CD4-positive, alpha-beta T cell treated with Interleukin-6 at 100 ng/mL for 8 hours (primary cell): Measurements from ENCODE around the gene DNAJC5G.
A peak's percentile ranks its signal among the peaks of the same experiment; 100 is the strongest.
"Not testable (repeated sequence)": the region's sequence is repeated elsewhere in the genome, so short reads cannot be mapped to it uniquely, and the experiment has no call there.

ENCODE experiments used
- DNase-seq: peaks from one replicate; pipeline ENCODE4 v3.0.0-alpha.2; 2020; ENCODE audit warnings: mixed read lengths, low spot score

DNAJC5G gene

GRCh38 chr2:27309651-27310050, 34.4 kb downstream of the DNAJC5G start:
- no peak for DNase-seq

GRCh38 chr2:27312152-27312551, 36.9 kb downstream of the DNAJC5G start:
- no peak for DNase-seq

GRCh38 chr2:27313882-27314645, 38.8 kb downstream of the DNAJC5G start:
- no peak for DNase-seq

DNA sequence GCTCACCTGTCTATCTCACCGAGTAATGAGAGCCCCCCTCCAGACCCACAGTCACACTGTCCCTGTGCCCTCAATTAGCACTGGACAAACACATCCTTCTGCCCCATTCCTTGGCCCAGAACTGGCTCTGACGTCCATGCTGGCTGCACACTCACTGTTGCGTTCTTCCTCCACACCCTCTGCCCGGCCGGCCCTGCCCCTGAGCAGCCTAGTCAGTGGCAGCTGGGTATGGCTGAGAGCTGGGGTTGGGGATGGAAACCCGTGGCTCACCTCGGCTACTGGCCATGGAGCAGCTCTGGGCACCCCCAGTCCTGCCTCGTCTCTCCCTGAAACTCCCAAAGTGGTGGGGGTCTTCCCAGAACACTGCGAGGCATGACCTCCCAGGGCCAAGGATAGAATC, 39.5 kb downstream of the DNAJC5G start:
- DNase-seq: no peak

GRCh38 chr2:27315122-27315521, 39.9 kb downstream of the DNAJC5G start:
- DNase-seq: no peak

DNA sequence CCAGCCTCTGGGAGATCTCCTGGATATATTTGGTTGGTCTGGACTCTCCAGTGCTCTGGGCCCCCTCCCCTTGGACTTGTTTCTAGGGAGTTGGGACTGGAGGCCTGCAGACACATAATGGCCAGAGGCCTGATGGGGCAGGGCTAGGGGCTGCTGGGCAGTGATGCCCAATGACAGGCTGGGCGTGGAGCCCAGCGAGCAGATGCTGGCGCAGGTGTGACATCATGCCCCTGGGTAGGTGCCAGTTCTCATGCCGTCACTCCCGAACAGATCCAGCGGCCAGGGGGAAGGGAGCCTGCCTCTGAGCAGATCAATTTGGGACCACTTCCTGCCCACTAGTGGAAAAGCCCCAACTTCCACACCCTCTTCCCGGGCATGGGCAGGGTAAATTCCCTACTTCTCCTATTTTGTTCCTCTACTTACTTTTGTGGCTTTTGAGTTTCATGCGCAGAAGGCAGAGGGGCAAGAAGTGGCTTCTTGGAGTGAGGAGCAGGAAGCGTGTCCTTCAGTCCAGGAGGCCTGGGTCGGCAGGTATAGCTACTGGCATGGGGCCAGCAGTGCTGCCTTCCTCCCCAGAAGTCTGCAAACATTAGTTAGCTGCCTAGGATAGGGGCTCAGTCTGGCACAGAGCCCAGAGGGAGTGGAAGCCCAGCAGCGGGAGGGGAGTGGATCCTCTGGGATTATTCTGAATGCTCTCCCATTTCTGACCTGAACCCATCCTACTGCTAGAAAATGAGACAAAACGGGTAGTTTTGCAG, 41.6 kb downstream of the DNAJC5G start:
- no peak for DNase-seq

DNA sequence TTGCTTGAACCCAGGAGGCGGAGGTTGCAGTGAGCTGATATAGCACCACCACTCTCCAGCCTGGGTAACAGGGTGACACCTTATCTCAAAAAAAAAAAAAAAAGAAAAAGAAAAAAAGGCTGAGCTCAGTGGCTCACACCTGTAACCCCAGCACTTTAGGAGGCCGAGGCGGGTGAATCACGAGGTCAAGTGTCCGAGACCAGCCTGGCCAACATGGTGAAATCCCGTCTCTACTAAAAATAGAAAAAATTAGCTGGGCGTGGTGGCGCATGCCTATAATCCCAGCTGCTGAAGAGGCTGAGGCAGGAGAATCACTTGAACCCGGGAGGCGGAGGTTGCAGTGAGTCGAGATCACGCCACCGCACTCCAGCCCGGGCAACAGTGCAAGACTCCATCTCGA, 44.6 kb downstream of the DNAJC5G start:
- DNase-seq: not testable (repeated sequence)

DNA sequence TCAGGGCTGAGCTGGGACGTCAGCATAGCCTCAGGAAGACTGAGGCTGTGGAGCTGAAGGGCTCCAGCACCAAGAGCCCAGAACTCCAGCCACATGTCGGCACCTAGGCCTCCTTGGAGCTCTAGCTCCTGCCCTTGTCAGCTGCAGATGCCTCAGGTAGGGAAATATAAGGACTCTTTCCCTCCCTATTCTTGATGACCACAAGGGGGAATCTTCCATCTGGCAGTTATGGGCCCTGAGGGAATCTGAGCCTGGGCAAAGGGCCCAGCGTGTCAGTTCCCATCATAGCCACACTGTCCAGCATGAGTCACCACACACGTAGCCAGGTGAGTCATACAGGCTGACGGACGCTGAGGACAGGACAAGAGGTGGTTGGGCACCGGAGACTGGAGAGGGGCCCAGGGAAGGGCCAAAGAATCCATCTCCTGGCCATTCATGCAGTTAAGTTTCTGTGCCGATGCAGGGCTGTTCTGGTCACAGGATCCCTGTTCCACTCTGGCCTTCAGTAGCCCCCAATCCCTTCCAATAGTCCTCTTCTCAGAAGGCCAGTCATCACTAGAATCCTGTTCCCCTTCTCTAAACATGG, 45.8 kb downstream of the DNAJC5G start:
- DNase-seq: no peak

GRCh38 chr2:27322301-27322765, 47.1 kb downstream of the DNAJC5G start:
- DNase-seq: no peak

- DNase-seq: peak; percentile 84
Observed at GRCh38 chr2:27322766-27323595, 47.7 kb downstream of the DNAJC5G start, which contains the start of gene MPV17. TSS of gene MPV17 (minus strand) at chr2:27323097. CDS start at chr2:27322517, 580 bp downstream.

GRCh38 chr2:27323596-27324285, 48.5 kb downstream of the DNAJC5G start:
- no peak for DNase-seq

- no peak for DNase-seq
Observed at GRCh38 chr2:27324720-27325119, 49.5 kb downstream of the DNAJC5G start.
